ENCODE data around the gene HDAC7. TPM values are rescaled to one million over a fixed set of nuclear protein-coding genes. Genes with fewer than 3 reads are reported as not detected.

The HDAC7 gene
- total RNA-seq, 2 donors from 2014 or later = 27.3 to 29.7 TPM

- intact Hi-C loops (cut with DNase I) = no loop called here
Observed at GRCh38 chr12:47854531-47854930, 34.8 kb upstream of the HDAC7 start.

GRCh38 chr12:47852096-47852571, 32.4 kb upstream of the HDAC7 start:
- intact Hi-C loops (cut with DNase I) = no loop called here
- H3K27ac ChIP-seq = no peak overlapping the region
- no peak overlapping the region for H3K9ac ChIP-seq (ENCODE audit: low read depth in 2 of 2, low read length in 2 of 2)
- TF ChIP-seq CTCF (IDR thresholded peaks at IDR 0.05) = no peak
- H3K36me3 ChIP-seq = no peaks in the 10 kb centered on the region
- H3K27me3 ChIP-seq = no peaks in the 10 kb centered on the region
- H3K4me3 ChIP-seq = no peak overlapping the region
- no peaks in the 10 kb centered on the region for H3K4me1 ChIP-seq
- H3K9me3 ChIP-seq = no peaks in the 10 kb centered on the region
- DNase-seq = no peak

More at GRCh38 chr12:47854531-47854930, 34.8 kb upstream of the HDAC7 start:
- H3K27me3 ChIP-seq = no peaks in the 10 kb centered on the region
- H3K36me3 ChIP-seq = no peaks in the 10 kb centered on the region
- no peak for TF ChIP-seq CTCF (IDR thresholded peaks at IDR 0.05)
- H3K9me3 ChIP-seq = no peaks in the 10 kb centered on the region
- H3K4me1 ChIP-seq = no peaks in the 10 kb centered on the region
- H3K4me3 ChIP-seq = no peak overlapping the region
- H3K27ac ChIP-seq = no peak overlapping the region
- DNase-seq = no peak
- no peak overlapping the region for H3K9ac ChIP-seq (ENCODE audit: low read depth in 2 of 2, low read length in 2 of 2)

GRCh38 chr12:47851303-47851952, 31.7 kb upstream of the HDAC7 start:
- H3K36me3 ChIP-seq = no peaks in the 10 kb centered on the region
- intact Hi-C loops (cut with DNase I) = no loop called here
- no peaks in the 10 kb centered on the region for H3K9me3 ChIP-seq
- no peak for DNase-seq
- no peak overlapping the region for H3K27ac ChIP-seq
- no peaks in the 10 kb centered on the region for H3K4me1 ChIP-seq
- no peak overlapping the region for H3K4me3 ChIP-seq
- no peak for TF ChIP-seq CTCF (IDR thresholded peaks at IDR 0.05)
- no peak overlapping the region for H3K9ac ChIP-seq (ENCODE audit: low read depth in 2 of 2, low read length in 2 of 2)
- H3K27me3 ChIP-seq = no peaks in the 10 kb centered on the region

GRCh38 chr12:47850153-47851084, 30.7 kb upstream of the HDAC7 start:
- no peaks in the 10 kb centered on the region for H3K27me3 ChIP-seq
- TF ChIP-seq CTCF (IDR thresholded peaks at IDR 0.05) = no peak
- no peak overlapping the region for H3K9ac ChIP-seq (ENCODE audit: low read depth in 2 of 2, low read length in 2 of 2)
- no peak overlapping the region for H3K27ac ChIP-seq
- intact Hi-C loops (cut with DNase I) = no loop called here
- no peaks in the 10 kb centered on the region for H3K36me3 ChIP-seq
- H3K4me3 ChIP-seq = no peak overlapping the region
- H3K4me1 ChIP-seq = no peaks in the 10 kb centered on the region
- DNase-seq = no peak
- H3K9me3 ChIP-seq = no peaks in the 10 kb centered on the region

GRCh38 chr12:47849261-47849660, 29.6 kb upstream of the HDAC7 start:
- no peak overlapping the region for H3K9ac ChIP-seq (ENCODE audit: low read depth in 2 of 2, low read length in 2 of 2)
- H3K36me3 ChIP-seq = no peaks in the 10 kb centered on the region
- no peaks in the 10 kb centered on the region for H3K27me3 ChIP-seq
- intact Hi-C loops (cut with DNase I) = no loop called here
- H3K9me3 ChIP-seq = no peaks in the 10 kb centered on the region
- H3K4me1 ChIP-seq = no peaks in the 10 kb centered on the region
- no peak overlapping the region for H3K4me3 ChIP-seq
- H3K27ac ChIP-seq = no peak overlapping the region
- no peak for TF ChIP-seq CTCF (IDR thresholded peaks at IDR 0.05)
- DNase-seq = no peak
